GM12875 (cell line): ENCODE results near the gene MGLL.

Experiments used
- H3K4me3 ChIP-seq: one replicate; pipeline ENCODE4 v1.5.1; 2011; ENCODE audit warnings: low read depth, low read length, control low read depth
- CTCF ChIP-seq: IDR thresholded peaks from 2 replicates; pipeline ENCODE4 v1.5.1; 2011; ENCODE audit warnings: low read depth, mild to moderate bottlenecking, control low read depth, inconsistent platforms, low read length, moderate library complexity, borderline replicate concordance; ENCODE audit not compliant: insufficient read depth

The MGLL gene

GRCh38 chr3:127728417-127729015 is 93.8 kb downstream of the MGLL start:
- H3K4me3 ChIP-seq: no peak overlapping the region
- no peak for TF ChIP-seq CTCF

- no peak for TF ChIP-seq CTCF
- H3K4me3 ChIP-seq: no peak overlapping the region
Observed at GRCh38 chr3:127726894-127727293, 95.4 kb downstream of the MGLL start.

- no peak overlapping the region for H3K4me3 ChIP-seq
Observed at GRCh38 chr3:127723011-127723567, 99.2 kb downstream of the MGLL start.

GRCh38 chr3:127722091-127722784 is 100.1 kb downstream of the MGLL start:
- no peak for TF ChIP-seq CTCF

More at GRCh38 chr3:127723011-127723567, 99.2 kb downstream of the MGLL start:
- TF ChIP-seq CTCF: no peak

GRCh38 chr3:127720985-127721935 is 101.1 kb downstream of the MGLL start:
- H3K4me3 ChIP-seq: no peak overlapping the region
- no peak for TF ChIP-seq CTCF

More at GRCh38 chr3:127722091-127722784, 100.1 kb downstream of the MGLL start:
- no peak overlapping the region for H3K4me3 ChIP-seq

GRCh38 chr3:127720161-127720823 is 102.0 kb downstream of the MGLL start:
- TF ChIP-seq CTCF: no peak
- H3K4me3 ChIP-seq: no peak overlapping the region
